Endothelial cell of umbilical vein (primary cell): ENCODE data around the gene MTERF1. TPM values are rescaled to one million over a fixed set of nuclear protein-coding genes. Genes with fewer than 3 reads are reported as not detected.
"Not testable (repeated sequence)": the region's sequence is repeated elsewhere in the genome, so short reads cannot be mapped to it uniquely, and the experiment has no call there.

ENCODE experiments used
- BruUV-seq: library from RNA; stranded (reverse); fragments of 400-500 nt; replicated peaks from 2 replicates; lab custom pipeline; 2021; lab: Mats Ljungman, UMichigan
- CTCF ChIA-PET: fragments of 300-600, 350-600 bp; sonication (Branson Sonifier 250); formaldehyde crosslinking; loops from one replicate; lab custom pipeline; 2021; ENCODE audit warnings: antibody characterized with exemption, inconsistent platforms; lab: Charles Lee
- POLR2A ChIA-PET: fragments of 300-600, 350-600 bp; sonication (Branson Sonifier 250); formaldehyde crosslinking; loops from one replicate; lab custom pipeline; 2021; ENCODE audit warnings: antibody characterized with exemption, inconsistent platforms; lab: Charles Lee
- DNase-seq: peaks from one replicate; pipeline ENCODE4 v3.0.0-alpha.2; 2011; ENCODE audit warnings: low read depth, low spot score
- FAIRE-seq: peaks from 2 replicates; lab custom pipeline; 2011; peaks lifted over from hg19 to GRCh38; lab: Jason Lieb, UNC
- H2AFZ ChIP-seq: 2 replicates; pipeline ENCODE4 v1.6.0; 2012; ENCODE audit warnings: low read depth, low read length, control low read depth, inconsistent platforms
- H3K27ac ChIP-seq: 2 replicates; pipeline ENCODE4 v1.5.1; 2011; ENCODE audit warnings: low read depth, mild to moderate bottlenecking, control low read depth, low read length, moderate library complexity; ENCODE audit not compliant: insufficient read depth
- H3K27me3 ChIP-seq, 2 experiments: 2 replicates each; pipeline versions ENCODE4 v1.6.0 to v1.6.1; 2011; ENCODE audit warnings: low read length in 2 of 2, mixed read lengths in 1 of 2; ENCODE audit not compliant: control insufficient read depth in 2 of 2, insufficient read depth in 2 of 2
- H3K36me3 ChIP-seq, 2 experiments: 2 replicates in 1 of 2; 3 replicates in 1 of 2; pipeline ENCODE4 v1.5.1; 2011; ENCODE audit warnings: low read length in 2 of 2, mild to moderate bottlenecking in 1 of 2, moderate library complexity in 1 of 2; ENCODE audit not compliant: control insufficient read depth in 2 of 2, insufficient read depth in 2 of 2; ENCODE audit errors: extremely low read depth in 1 of 2
- H3K4me1 ChIP-seq: 3 replicates; pipeline ENCODE4 v1.5.1; 2011; ENCODE audit warnings: mild to moderate bottlenecking, low read length; ENCODE audit not compliant: control insufficient read depth, insufficient read depth; ENCODE audit errors: extremely low read depth
- H3K4me2 ChIP-seq: 2 replicates; pipeline ENCODE4 v1.6.1; 2011; ENCODE audit warnings: low read length, control low read depth, mixed read lengths; ENCODE audit not compliant: insufficient read depth
- H3K4me3 ChIP-seq, 3 experiments: fragments of 200-600 bp in 1 of 3; sonication (generic), shearing (Covaris generic) in 1 of 3; replicated peaks in 1 of 3; 2 replicates each; pipeline ENCODE4 v1.5.1; 2011 to 2016; ENCODE audit warnings: control low read depth in 3 of 3, low read length in 3 of 3, mild to moderate bottlenecking in 2 of 3, inconsistent platforms in 1 of 3, low read depth in 1 of 3, moderate library complexity in 1 of 3; ENCODE audit not compliant: insufficient read depth in 1 of 3
- H3K79me2 ChIP-seq: 2 replicates; pipeline ENCODE4 v1.6.0; 2012; ENCODE audit warnings: low read length, inconsistent platforms; ENCODE audit not compliant: control insufficient read depth, insufficient read depth
- H3K9ac ChIP-seq: replicated peaks from 2 replicates; pipeline ENCODE3; 2011; ENCODE audit warnings: low read length, control low read depth; ENCODE audit not compliant: insufficient read depth; ENCODE audit errors: extremely low read depth
- H3K9me1 ChIP-seq: replicated peaks from 3 replicates; pipeline ENCODE4 v1.6.0; 2011; ENCODE audit warnings: mild to moderate bottlenecking, low read length; ENCODE audit not compliant: control insufficient read depth, insufficient read depth; ENCODE audit errors: extremely low read depth
- H3K9me3 ChIP-seq: replicated peaks from 2 replicates; pipeline ENCODE4 v1.5.1; 2012; ENCODE audit warnings: low read length, inconsistent platforms; ENCODE audit not compliant: control insufficient read depth, insufficient read depth
- H4K20me1 ChIP-seq: replicated peaks from 2 replicates; pipeline ENCODE3; 2011; ENCODE audit warnings: mild to moderate bottlenecking, low read length; ENCODE audit not compliant: control insufficient read depth, insufficient read depth; ENCODE audit errors: extremely low read depth
- POLR2AphosphoS5 ChIP-seq: IDR thresholded peaks from 2 replicates; pipeline ENCODE4 v1.6.1; 2012; ENCODE audit warnings: low read depth, mild to moderate bottlenecking, control low read depth, low read length, moderate library complexity; ENCODE audit not compliant: insufficient read depth
- dilution Hi-C: fragments of 300-500 bp; cut with MboI; formaldehyde crosslinking; loops from one replicate; pipeline ENCODE4 v1.15.0; 2019; ENCODE audit warnings: low sequenced_read_pairs; ENCODE audit not compliant: extremely low pct_ligation_motif_present
- intact Hi-C: fragments of 100-400 bp; cut with micrococcal nuclease; formaldehyde crosslinking; loops from one replicate; pipeline ENCODE4 v1.10.0; 2022
- polyA plus RNA-seq, 4 experiments: library from polyadenylated mRNA; depleted of rRNA in 3 of 4; stranded (reverse) in 3 of 4; unstranded in 1 of 4; fragments of >200 nt; gene quantifications; 2 replicates each; pipeline versions ENCODE4 v1.2.1 to v1.2.3, GENCODE V29; 2011 to 2012; ENCODE audit warnings: missing spikeins in 1 of 4
- total RNA-seq: library from RNA; stranded (reverse); gene quantifications from 2 replicates; pipeline ENCODE4 v1.2.3, GENCODE V29; 2021

The MTERF1 gene
- total and polyA plus RNA-seq, 2 donors (not counting 3 experiments of a cell fraction or from before 2014, with no cell fraction given), result 3.1 to 10.2 TPM

- H3K9me3 ChIP-seq, CTCF ChIA-PET, H3K79me2 ChIP-seq, H3K4me1 ChIP-seq, H4K20me1 ChIP-seq, H3K9ac ChIP-seq, BruUV-seq, H2AFZ ChIP-seq, FAIRE-seq, H3K4me3 ChIP-seq, H3K4me2 ChIP-seq, H3K27ac ChIP-seq, POLR2A ChIA-PET, H3K36me3 ChIP-seq, H3K27me3 ChIP-seq, H3K9me1 ChIP-seq, intact Hi-C loops, dilution Hi-C loops, DNase-seq: not testable (repeated sequence)
These were observed 7.1 kb upstream of the MTERF1 start for GRCh38 chr7:91887336-91888213.

GRCh38 chr7:91883676-91884362 lies 3.3 kb upstream of the MTERF1 start:
- H3K9me3 ChIP-seq, result no peaks in the 10 kb centered on the region
- no peak overlapping the region for H2AFZ ChIP-seq
- CTCF ChIA-PET, result interaction anchor here (2.4 kb wide), 1 partner anchor 53 kb away, joined by 9 read pairs; no protein-coding TSS in a partner anchor
- no peak overlapping the region for H3K9ac ChIP-seq
- no peaks in the 10 kb centered on the region for H3K9me1 ChIP-seq
- H3K4me1 ChIP-seq, result peaks cover 11% of the 10 kb centered on the region
- POLR2A ChIA-PET, result no interaction called here
- no peaks in the 10 kb centered on the region for H3K27me3 ChIP-seq
- no peak overlapping the region for H3K4me3 ChIP-seq
- DNase-seq (no peak), FAIRE-seq (no peak)
- no peaks in the 10 kb centered on the region for H4K20me1 ChIP-seq
- intact Hi-C loops, result loop anchor here (5.0 kb wide), 1 partner anchor 837 kb away; no protein-coding TSS in a partner anchor
- BruUV-seq, result no TSS peak
- no peak overlapping the region for H3K4me2 ChIP-seq
- no peak for TF ChIP-seq POLR2AphosphoS5
- peaks cover 10% of the 10 kb centered on the region for H3K79me2 ChIP-seq
- H3K36me3 ChIP-seq, result no peaks in the 10 kb centered on the region
- dilution Hi-C loops, result no loop called here
- no peak overlapping the region for H3K27ac ChIP-seq
